Uterus (tissue), 4 donors: ENCODE measurements around the gene SETX. TPM values are rescaled to one million over a fixed set of nuclear protein-coding genes. Genes with fewer than 3 reads are reported as not detected.
A peak's percentile ranks its signal among the peaks of the same experiment; 100 is the strongest.

ENCODE experiments used
- DNase-seq, 2 donors: peaks; one replicate each; pipeline ENCODE4 v3.0.0-alpha.2; 2019 to 2020
- H3K27ac ChIP-seq, 2 donors: fragments of 200-600 bp; sonication (generic); 1 replicate in 1 of 2; 2 replicates in 1 of 2; pipeline ENCODE4 v1.5.1; 2016 to 2018
- H3K27me3 ChIP-seq, 2 donors: fragments of 200-600 bp; sonication (generic); one replicate each; pipeline ENCODE4 v1.5.1; 2018 to 2019; ENCODE audit warnings: control low read depth in 1 of 2
- H3K36me3 ChIP-seq, 2 donors: fragments of 200-600 bp; sonication (generic); one replicate each; pipeline ENCODE4 v1.5.1; 2019; ENCODE audit warnings: control low read depth in 1 of 2
- H3K4me1 ChIP-seq, 2 donors: fragments of 200-600 bp; sonication (generic); one replicate each; pipeline ENCODE4 v1.5.1; 2018 to 2019; ENCODE audit warnings: control low read depth in 1 of 2
- H3K4me3 ChIP-seq, 2 donors: fragments of 200-600 bp; sonication (generic); 1 replicate in 1 of 2; 2 replicates in 1 of 2; pipeline ENCODE4 v1.5.1; 2018 to 2019; ENCODE audit warnings: mild to moderate bottlenecking in 1 of 2
- H3K9me3 ChIP-seq, 2 donors: fragments of 200-600 bp; sonication (generic); one replicate each; pipeline ENCODE4 v1.5.1; 2019; ENCODE audit warnings: control low read depth in 1 of 2
- POLR2A ChIP-seq, 2 donors: fragments of 450-650 bp; IDR thresholded peaks; one replicate each; pipeline ENCODE4 v1.6.1; 2016; ENCODE audit warnings: antibody characterized with exemption in 2 of 2, mild to moderate bottlenecking in 1 of 2, moderate library complexity in 1 of 2
- intact Hi-C: fragments of 100-400 bp; cut with DNase I; formaldehyde crosslinking; loops from one replicate; pipeline ENCODE4 v1.15.1; 2023; ENCODE audit warnings: low total_unique reads
- total RNA-seq, 4 donors: library from RNA; depleted of rRNA in 3 of 4; stranded (reverse); fragments of >200 nt in 3 of 4; gene quantifications; one replicate each; pipeline versions ENCODE4 v1.1.0 to v1.2.4, GENCODE V29; 2014 to 2023
- TF ChIP-seq, protein P1 (sequence below), 4 experiments: fragments of 200-600 bp in 2 of 4; fragments of 450-650 bp in 2 of 4; sonication (generic) in 2 of 4; IDR thresholded peaks; one replicate each; pipeline ENCODE4 v1.5.1; 2016 to 2019; ENCODE audit warnings: antibody characterized with exemption in 4 of 4, mild to moderate bottlenecking in 2 of 4, moderate library complexity in 1 of 4
- donor health status: DM: yes; HTN: yes; CAD: no.

The SETX gene
- total RNA-seq, 4 donors from 2014 or later = 36.5 to 117 (median 60.4) TPM

GRCh38 chr9:132224645-132225044 lies 130.1 kb downstream of the SETX start:
- intact Hi-C loops = no loop called here
- no peak for TF ChIP-seq POLR2A (IDR thresholded peaks at IDR 0.05)
- TF ChIP-seq, protein P1, sequence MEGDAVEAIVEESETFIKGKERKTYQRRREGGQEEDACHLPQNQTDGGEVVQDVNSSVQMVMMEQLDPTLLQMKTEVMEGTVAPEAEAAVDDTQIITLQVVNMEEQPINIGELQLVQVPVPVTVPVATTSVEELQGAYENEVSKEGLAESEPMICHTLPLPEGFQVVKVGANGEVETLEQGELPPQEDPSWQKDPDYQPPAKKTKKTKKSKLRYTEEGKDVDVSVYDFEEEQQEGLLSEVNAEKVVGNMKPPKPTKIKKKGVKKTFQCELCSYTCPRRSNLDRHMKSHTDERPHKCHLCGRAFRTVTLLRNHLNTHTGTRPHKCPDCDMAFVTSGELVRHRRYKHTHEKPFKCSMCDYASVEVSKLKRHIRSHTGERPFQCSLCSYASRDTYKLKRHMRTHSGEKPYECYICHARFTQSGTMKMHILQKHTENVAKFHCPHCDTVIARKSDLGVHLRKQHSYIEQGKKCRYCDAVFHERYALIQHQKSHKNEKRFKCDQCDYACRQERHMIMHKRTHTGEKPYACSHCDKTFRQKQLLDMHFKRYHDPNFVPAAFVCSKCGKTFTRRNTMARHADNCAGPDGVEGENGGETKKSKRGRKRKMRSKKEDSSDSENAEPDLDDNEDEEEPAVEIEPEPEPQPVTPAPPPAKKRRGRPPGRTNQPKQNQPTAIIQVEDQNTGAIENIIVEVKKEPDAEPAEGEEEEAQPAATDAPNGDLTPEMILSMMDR (IDR thresholded peaks at IDR 0.05) = no peak
- Histone ChIP-seq H3K27ac (no peak overlapping the region), H3K4me1 (no peaks in the 10 kb centered on the region), H3K9me3 (no peaks in the 10 kb centered on the region), H3K4me3 (no peak overlapping the region), H3K36me3 (no peaks in the 10 kb centered on the region), H3K27me3 (no peaks in the 10 kb centered on the region)
- DNase-seq = no peak

- Histone ChIP-seq H3K27ac (no peak overlapping the region), H3K4me3 (no peak overlapping the region), H3K4me1 (no peaks in the 10 kb centered on the region), H3K9me3 (no peaks in the 10 kb centered on the region), H3K36me3 (no peaks in the 10 kb centered on the region), H3K27me3 (no peaks in the 10 kb centered on the region)
- DNase-seq = no peak
- intact Hi-C loops = no loop called here
- TF ChIP-seq, protein P1 (IDR thresholded peaks at IDR 0.05) = no peak
- TF ChIP-seq POLR2A (IDR thresholded peaks at IDR 0.05) = no peak
These were observed 132.8 kb downstream of the SETX start for GRCh38 chr9:132221941-132222340.

DNA sequence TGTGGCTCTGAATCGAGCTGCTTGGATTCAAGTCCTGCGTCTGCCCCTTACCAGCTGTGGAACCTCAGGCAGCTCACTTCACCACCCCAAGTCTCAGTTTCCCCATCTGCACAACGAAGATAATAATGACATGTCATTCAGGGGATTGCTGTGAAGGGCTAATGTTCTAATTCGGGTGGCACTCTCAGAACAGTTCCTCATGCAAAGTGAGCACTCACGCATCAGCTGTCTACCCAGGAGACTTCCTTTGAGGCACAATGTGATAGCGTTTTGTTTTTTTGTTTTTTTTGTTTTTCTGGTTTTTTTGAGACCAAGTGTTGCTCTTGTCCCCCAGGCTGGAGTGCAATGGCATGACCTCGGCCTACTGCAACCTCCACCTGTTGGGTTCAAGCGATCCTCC lies 136.6 kb downstream of the SETX start:
- TF ChIP-seq, protein P1 (IDR thresholded peaks at IDR 0.05) = no peak
- no peak for TF ChIP-seq POLR2A (IDR thresholded peaks at IDR 0.05)
- no peaks in the 10 kb centered on the region for H3K9me3 ChIP-seq
- intact Hi-C loops = no loop called here

GRCh38 chr9:132216861-132217619 lies 137.7 kb downstream of the SETX start:
- Histone ChIP-seq H3K27me3 (no peaks in the 10 kb centered on the region), H3K4me3 (no peak overlapping the region), H3K9me3 (no peaks in the 10 kb centered on the region), H3K4me1 (no peaks in the 10 kb centered on the region), H3K36me3 (no peaks in the 10 kb centered on the region), H3K27ac (no peak overlapping the region)
- no peak for DNase-seq
- TF ChIP-seq, protein P1 (IDR thresholded peaks at IDR 0.05) = no peak
- TF ChIP-seq POLR2A (IDR thresholded peaks at IDR 0.05) = no peak
- intact Hi-C loops = no loop called here

More for the DNA sequence above, 136.6 kb downstream of the SETX start:
- no peak for DNase-seq
- Histone ChIP-seq H3K27me3 (no peaks in the 10 kb centered on the region), H3K4me3 (no peak overlapping the region), H3K27ac (no peak overlapping the region), H3K36me3 (no peaks in the 10 kb centered on the region), H3K4me1 (no peaks in the 10 kb centered on the region)

GRCh38 chr9:132214027-132214622 lies 140.7 kb downstream of the SETX start:
- no peak overlapping the region for H3K4me3 ChIP-seq
- TF ChIP-seq, protein P1 (IDR thresholded peaks at IDR 0.05) = no peak
- no peak for TF ChIP-seq POLR2A (IDR thresholded peaks at IDR 0.05)
- intact Hi-C loops = no loop called here
- no peaks in the 10 kb centered on the region for H3K27me3 ChIP-seq
- peak overlapping the region; percentile 41 to 63 for H3K27ac ChIP-seq
- DNase-seq = peak; percentile 79 to 81
- H3K9me3 ChIP-seq = no peaks in the 10 kb centered on the region
- no peaks in the 10 kb centered on the region for H3K4me1 ChIP-seq
- no peaks in the 10 kb centered on the region for H3K36me3 ChIP-seq
